GM15510 (cell line): ENCODE data around the gene RBM18.

Experiments used
- POLR2A ChIP-seq: IDR thresholded peaks from 3 replicates; pipeline ENCODE4 v1.6.1; 2011; ENCODE audit warnings: borderline replicate concordance; ENCODE audit not compliant: insufficient read length; ENCODE audit errors: extremely low read depth

RBM18 gene

DNA sequence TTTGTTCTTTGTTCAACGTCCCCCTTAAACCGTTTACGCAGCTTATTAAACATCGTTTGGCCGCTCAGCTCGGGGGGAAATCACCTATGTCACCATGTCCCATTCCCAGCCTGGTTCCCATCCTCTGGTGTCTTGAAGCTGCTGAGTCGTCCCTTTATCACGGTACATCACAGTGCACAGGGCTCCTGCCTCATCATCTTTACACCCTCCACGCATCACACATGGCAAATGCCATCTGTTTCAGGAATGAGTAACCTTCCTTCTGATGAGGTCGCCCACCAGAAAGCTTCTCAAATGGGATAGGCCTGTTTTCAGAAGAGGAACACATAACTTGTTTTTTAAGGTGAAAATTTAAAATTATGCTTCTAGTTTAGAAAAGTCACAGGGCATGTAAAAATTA lies 28.0 kb downstream of the RBM18 start:
- no peak for TF ChIP-seq POLR2A

DNA sequence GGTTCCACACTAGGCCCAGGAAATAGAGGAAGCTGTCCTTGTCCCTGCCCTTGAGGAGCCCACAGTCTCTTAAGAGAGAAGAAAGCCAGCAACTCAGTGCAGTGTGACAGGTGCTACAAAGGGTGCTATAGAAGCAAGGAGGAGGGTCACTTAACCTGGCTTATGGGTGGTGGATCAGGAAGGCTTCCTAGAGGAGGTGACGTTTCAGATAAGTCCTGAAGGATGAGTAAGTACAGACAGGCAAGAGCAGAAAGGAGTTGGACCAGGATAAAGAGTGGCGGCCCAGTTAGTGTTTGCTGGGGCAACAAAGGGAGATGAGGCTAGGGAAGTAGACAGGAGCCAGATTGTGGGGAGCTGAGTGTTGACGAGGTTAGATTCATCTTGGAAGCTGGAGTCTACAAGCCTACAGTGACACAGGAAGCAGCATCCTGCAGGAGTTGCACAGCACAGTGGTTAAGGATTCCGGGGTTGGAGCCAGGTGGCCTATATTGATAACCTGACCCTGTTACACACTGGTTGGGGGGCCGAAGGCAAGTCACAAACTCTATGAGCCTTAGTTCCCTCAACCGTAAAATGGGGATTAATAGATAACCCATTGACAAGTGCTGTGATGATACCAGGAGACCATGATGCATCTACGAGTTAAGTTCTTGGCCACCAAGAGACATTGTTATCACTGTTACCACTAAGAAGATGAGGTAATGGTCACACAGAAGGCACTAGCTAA lies 30.5 kb downstream of the RBM18 start:
- no peak for TF ChIP-seq POLR2A

GRCh38 chr9:122232796-122233306 lies 31.8 kb downstream of the RBM18 start:
- TF ChIP-seq POLR2A = no peak

DNA sequence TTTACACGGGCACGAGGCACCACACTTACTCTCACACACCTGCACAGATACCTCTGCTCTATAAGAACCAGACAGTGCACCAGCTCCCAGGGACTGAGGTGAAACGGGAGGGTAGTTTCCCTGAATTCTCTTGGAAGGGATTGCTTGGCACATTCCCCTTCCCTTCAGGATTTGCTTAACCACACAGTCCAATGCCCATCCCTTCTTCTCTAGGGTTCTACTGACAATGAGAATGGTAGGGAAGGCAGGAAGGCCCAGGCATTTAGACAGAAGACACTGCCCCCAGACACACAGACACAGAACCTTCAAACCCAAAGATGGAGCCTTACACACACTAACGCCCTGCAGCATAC lies 35.2 kb downstream of the RBM18 start:
- TF ChIP-seq POLR2A = no peak

GRCh38 chr9:122228568-122229484 lies 35.8 kb downstream of the RBM18 start, which contains the start of gene LHX6:
LHX6 (minus strand) TSS chr9:122228957; CDS start chr9:122228740, 217 bp downstream.
- no peak for TF ChIP-seq POLR2A

- TF ChIP-seq POLR2A = no peak
These were observed 36.5 kb downstream of the RBM18 start for GRCh38 chr9:122228191-122228567.

DNA sequence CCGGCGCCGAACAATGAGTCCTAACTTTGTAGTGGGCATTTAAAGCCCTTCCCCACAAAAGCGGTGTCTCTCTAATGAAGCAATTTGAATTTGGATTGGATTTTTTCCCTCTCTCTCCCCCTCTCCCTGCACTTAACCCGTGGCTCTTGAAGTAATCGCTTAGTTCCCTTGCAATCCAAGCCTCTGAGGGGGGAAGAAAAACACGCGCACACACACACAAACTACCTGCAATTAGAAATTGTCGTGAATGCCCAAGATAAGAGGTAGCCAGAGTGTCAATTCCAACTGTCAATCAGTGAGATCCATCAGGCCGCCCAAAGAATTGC lies 37.1 kb downstream of the RBM18 start:
- TF ChIP-seq POLR2A = no peak

DNA sequence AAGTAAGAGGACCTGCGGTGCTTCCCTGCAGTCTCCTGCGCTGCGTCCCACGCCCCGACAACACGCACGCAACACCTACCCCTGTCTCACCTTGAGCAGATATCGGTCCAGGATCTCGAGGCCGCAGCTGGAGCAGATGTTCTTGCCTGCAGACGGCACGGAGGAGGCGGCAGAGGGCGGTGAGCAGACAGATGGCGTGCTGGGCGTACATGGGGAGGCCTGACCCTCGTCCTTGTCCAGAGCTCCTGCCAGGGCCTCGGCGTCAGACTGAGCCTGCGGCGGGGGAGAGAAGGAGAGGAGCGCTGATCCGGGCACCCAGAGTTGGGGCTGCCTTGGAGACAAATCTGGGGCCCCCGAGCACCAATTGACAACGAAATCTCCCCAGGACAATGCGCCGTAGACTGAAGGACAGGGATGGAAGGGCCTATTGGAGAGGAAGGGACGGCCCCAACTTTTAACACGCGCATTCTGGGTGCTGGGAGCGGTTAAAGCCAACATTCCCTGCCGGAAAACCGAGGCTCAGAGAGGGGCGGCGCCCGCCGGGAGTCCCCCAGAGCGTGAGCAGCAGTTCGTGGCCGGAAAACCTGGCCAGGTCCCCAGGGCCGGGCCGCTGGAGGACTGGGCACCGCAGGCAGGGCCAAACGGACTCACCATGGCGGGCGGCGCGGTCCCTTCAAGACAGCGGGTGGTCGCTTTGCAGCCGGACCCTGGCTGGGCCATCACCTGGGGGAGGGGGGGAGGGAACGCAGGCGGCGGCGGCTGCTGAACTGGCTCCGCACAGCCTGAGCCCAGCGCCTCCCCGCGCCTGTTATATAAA lies 37.7 kb downstream of the RBM18 start:
- no peak for TF ChIP-seq POLR2A

DNA sequence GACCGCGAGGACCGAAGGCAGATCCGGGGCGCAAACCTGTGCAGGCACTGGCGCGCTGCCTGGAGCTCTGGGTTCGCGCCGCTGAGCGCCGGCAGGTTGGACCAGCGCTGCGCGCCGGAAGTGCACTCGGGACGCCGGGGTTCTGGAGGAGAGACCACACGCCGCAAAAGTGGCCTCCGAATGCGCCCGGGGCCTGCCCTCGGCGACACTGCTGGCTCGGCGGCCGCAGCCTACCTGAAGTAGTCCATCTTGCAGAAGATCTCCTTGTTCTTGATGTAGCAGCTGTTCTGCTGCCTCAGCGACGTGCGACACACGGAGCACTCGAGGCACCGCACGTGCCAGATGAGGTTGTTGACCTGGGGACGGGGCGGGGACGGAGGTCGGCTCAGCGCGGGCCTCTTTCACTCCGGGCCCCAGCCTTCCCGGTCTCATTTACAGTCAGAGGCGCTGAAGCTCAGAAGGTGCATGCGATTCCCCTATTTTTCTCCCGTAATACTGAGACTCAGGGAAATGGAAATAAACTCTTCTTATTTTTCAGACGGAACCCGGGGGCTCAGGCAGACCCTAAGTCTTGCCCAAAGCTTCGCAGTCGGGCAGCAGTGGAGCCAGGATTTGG lies 38.4 kb downstream of the RBM18 start:
- TF ChIP-seq POLR2A = no peak

DNA sequence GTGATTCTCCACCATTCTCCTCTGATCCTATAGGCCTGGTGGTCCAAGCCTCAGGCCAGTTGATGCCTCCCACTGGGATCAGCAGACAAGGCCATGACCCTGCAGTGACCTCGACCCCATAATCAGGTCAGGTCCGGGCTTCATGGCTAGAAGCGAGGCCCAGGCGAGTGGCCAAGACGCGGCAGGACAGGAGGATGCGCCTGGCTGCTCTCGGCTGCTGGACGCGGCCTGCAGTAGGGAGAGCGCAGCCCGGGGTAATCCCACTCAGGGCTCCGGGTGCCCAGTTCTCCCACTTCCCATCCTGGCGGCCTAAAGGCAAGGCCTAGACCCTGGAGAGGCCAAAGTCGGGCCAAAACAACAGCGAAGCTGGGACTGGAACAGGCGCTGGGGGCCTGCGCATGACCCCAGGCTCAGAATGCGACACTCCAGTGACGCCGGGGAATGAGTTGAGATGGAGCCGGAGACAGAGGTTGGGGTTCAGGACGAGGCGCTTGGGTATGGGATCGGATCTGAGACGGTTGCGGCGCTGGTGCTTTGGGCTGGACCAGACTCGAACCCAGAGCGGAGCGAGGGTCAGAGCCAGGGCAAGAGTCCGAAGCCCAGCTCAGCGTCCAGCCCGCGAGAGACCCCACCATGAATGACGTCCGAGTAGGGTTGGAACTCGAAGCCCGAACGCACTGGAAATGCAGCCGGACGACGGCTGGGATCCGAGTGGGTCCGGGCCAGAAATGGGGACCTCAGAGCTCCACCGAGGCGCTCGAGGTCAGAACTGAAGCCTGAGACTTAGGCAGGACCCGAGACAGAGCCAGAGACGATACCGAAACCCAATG lies 39.1 kb downstream of the RBM18 start:
- TF ChIP-seq POLR2A = no peak

GRCh38 chr9:122223435-122223834 lies 41.2 kb downstream of the RBM18 start:
- no peak for TF ChIP-seq POLR2A

DNA sequence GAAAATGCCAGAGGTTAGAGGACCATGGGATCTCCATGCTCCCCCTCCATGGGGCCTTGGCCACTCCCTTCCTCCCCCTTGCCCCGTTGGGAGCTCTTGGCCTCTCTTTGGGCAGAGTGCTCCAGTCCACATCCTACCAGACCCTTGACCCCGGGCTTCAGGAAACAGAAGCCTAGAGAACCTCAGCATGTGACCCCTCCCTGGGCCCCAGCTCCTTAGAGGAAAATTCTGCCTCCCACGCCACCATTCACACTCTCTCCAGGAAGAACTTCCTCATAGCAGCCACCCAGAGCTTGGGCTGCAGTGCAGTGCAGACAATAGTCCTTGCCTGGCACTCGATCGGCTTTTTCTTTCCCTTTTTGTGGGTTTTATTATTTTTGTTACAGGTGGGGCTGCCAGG lies 41.8 kb downstream of the RBM18 start:
- no peak for TF ChIP-seq POLR2A

GRCh38 chr9:122221183-122221811 lies 43.3 kb downstream of the RBM18 start:
- TF ChIP-seq POLR2A = no peak
